NCI-H2227 treated with DMSO at 0.1 percent for 48 hours (cell line): ENCODE results near the gene FAM117B.
"Not testable (repeated sequence)": the region's sequence is repeated elsewhere in the genome, so short reads cannot be mapped to it uniquely, and the experiment has no call there.

Experiments
- DNase-seq: peaks from one replicate; lab custom pipeline; 2025; lab: John Stamatoyannopoulos, UW

The FAM117B gene

DNA sequence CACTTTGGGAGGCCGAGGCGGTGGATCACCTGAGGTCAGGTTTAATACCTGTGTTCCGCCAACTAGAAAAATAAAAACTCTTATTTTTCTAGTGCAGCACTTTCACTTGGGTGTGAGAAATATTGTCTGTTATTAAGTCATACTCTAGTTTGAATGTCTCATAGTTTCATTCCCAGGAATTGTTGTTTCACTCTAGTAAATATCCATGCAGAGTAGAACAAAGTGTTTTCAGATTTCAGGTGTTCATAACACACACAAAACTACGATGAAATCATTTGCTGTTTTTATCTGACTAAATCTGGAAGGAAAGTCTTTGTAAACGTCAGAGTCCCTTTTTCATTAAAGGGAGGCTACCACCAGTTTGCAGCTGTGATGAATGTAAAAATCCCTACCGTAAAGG, 4.0 kb downstream of the FAM117B start:
- no peak for DNase-seq

GRCh38 chr2:202639231-202639630, 4.5 kb downstream of the FAM117B start:
- DNase-seq: no peak

GRCh38 chr2:202642567-202642966, 7.8 kb downstream of the FAM117B start:
- no peak for DNase-seq

GRCh38 chr2:202643012-202643858, 8.5 kb downstream of the FAM117B start:
- no peak for DNase-seq

- no peak for DNase-seq
Measured at GRCh38 chr2:202652119-202652518, 17.4 kb downstream of the FAM117B start.

DNA sequence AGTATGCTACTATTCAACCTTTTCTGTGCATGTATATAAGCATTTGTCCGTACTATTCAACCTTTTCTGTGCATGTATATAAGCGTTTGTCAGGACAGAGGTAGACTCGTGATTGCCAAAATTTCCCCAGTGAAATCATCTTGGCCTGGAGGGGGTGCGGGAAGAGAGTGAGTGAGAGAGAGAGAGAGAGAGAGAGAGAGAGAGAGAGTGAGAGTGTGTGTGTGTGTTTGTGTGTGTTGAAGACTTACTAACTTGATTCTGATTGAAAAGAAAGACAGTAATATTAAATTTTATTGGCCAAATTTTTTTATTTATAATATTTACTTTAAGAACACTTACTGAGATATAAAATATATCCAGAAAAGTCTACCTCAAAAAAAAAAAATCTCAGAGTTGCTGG, 19.1 kb downstream of the FAM117B start:
- no peak for DNase-seq

DNA sequence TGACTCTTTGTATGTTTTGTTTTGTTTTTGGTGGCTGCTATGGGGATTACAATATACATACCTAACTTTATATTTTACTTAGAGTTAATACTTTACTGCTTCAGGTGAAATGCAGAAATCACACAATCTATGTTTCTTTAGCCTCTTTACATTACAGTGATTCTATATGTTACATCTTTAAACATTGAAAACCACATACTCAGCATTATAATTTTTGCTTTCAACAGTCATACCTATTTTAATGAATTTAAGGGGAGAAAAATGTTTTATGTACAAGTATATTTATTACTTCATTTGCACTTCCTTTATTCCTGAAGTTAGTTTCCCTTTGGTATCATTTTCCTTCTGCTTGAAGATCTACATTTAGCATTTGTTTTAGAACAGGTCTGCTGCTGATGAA, 23.1 kb downstream of the FAM117B start:
- DNase-seq: no peak

GRCh38 chr2:202660796-202661195, 26.0 kb downstream of the FAM117B start:
- DNase-seq: no peak

DNA sequence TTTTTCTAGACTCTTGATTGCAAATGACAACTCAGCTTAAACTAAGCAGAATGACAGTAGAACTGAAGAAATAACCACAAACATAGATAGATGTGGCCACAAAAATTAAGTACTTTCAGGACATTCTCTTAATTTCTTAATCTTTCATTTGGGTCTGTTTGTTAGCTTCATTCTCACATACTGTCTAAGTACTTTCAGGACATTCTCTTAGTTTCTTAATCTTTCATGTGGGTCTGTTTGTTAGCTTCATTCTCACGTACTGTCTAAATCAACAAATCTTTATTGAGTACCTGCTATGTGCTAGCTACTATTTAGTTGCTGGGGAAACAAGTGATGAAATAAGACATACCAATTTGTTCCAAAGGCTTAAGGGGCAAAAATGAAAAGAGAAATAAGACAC, 35.1 kb downstream of the FAM117B start:
- DNase-seq: no peak

GRCh38 chr2:202671317-202672035, 36.7 kb downstream of the FAM117B start:
- DNase-seq: no peak

DNA sequence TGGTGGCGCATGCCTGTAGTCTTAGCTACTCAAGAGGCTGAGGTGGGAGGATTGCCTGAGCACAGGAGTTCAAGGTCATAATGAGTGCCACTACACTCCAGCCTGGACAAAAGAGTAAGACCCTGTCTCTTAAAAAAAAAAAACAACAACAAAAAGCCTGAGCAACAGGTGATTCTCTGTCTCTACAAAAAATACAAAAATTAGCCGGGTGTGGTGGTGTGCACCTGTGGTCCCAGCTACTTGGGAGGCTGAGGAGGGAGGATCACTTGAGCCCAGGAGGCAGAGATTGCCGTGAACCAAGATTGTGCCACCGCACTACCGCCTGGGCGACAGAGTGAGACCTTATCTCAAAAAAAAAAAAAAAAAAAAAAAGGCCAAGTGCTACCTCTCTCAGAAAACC, 40.3 kb downstream of the FAM117B start:
- not testable (repeated sequence) for DNase-seq

- DNase-seq: no peak
Measured at GRCh38 chr2:202679980-202680379, 45.2 kb downstream of the FAM117B start.

- no peak for DNase-seq
Measured at GRCh38 chr2:202680512-202680911, 45.7 kb downstream of the FAM117B start.

DNA sequence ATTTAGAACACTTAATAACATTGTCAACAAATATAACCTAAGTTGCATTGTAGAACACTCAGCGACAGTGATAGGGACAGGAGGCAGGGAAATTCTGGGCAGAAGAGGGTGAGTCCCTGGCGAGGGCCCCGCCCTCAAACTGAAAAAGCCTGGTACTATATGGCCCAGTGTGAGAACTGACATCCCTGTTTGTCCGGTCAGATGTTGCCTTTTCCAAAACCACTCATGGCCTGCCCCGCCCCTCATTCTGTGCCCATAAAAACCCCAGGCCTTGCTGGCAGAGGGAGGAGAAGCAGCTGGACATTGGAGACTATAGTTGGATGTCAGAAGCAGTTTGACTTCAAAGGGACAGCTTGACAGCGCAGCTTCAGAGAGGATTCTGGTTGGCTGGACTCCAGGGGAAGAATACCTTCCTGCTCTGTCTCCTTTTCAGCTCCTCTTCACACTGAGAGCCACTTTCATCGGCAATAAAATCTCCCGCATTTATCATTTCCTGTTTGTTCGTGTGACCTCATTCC, 47.0 kb downstream of the FAM117B start:
- no peak for DNase-seq

GRCh38 chr2:202682274-202682673, 47.5 kb downstream of the FAM117B start:
- no peak for DNase-seq

DNA sequence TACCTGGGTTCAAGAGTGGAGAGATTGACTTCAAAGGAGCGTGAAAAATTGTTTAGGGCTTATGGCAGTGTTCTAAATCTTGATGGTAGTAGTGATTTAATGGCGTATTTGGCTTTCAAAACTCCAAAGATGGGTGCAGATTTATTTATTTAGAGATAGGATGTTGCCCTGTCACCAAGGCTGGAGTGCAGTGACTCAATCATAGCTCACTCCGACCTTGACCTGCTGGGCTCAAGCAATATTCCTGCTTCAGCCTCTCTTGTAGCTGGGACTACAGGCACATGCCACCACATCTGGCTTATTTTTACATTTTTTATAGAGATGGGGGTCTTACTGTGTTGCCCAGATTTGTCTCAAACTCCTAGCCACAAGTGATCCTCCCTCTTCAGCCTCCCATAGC, 52.5 kb downstream of the FAM117B start:
- DNase-seq: no peak

DNA sequence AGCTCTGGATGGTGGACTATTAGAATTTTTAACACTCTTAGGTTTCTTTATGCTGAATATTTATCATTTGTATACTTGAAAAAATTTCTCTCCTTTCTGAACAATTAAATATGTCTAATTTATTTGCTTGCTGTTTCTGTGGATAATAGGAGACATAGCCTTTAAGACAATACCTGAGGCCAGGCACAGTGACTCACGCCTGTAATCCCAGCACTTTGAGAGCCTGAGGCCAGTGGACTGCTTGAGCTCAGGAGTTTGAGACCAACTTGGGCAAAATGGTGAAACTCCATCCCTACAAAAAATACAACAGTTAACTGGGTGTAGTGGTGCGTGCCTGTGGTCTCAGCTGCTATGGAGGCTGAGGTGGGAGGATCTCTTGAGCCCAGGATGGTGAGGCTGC, 54.7 kb downstream of the FAM117B start:
- no peak for DNase-seq

DNA sequence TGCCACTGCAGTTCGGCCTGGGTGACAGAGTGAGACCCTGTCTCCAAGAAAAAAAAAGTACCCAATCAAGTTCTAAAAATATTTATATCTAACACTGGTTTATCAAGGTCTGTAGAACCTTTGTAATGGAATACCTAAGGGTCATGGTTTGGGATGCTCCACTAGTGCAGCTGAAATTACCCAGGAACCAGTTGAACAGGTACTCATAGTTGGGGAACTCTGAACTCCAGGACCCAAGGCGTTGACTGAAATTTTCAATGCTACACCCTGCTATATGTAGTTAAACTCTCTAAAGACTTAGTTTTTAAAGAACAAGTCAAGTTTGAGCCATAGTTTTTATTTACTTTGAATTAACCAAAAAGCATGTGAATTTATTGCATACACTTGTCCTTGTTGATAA, 55.1 kb downstream of the FAM117B start:
- DNase-seq: no peak

- DNase-seq: no peak
Measured at GRCh38 chr2:202690321-202690900, 55.6 kb downstream of the FAM117B start.

DNA sequence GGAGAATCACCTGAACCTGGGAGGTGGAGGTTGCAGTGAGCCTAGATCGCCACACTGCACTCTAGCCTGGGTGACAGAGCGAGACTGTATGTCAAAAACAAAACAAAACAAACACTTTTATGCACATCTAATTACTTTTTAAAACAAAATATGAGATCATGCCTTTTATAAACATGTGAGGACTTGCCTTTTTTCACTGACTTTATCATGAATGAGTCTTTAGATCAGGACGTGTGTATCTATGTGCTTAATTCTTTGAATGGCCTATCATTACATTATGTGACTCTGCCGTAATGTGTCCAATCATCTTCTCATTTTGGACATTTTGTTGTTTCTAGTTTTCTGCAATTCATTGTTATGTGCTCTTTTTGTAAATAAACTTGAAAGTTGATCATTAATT, 58.7 kb downstream of the FAM117B start:
- DNase-seq: no peak

GRCh38 chr2:202695166-202695565, 60.4 kb downstream of the FAM117B start:
- no peak for DNase-seq

- DNase-seq: no peak
Measured at GRCh38 chr2:202700075-202700901, 65.5 kb downstream of the FAM117B start.
